Measurements from ENCODE around the gene IFT122.

Gene IFT122

GRCh38 chr3:129440618-129441190, 680 bp downstream of the IFT122 start:
- DNase-seq: no peak

GRCh38 chr3:129441215-129441614, 1.2 kb downstream of the IFT122 start:
- DNase-seq: no peak

GRCh38 chr3:129441782-129442181, 1.8 kb downstream of the IFT122 start:
- DNase-seq: peak in 1 of 2 experiments; percentile 27

GRCh38 chr3:129442486-129442885, 2.5 kb downstream of the IFT122 start:
- DNase-seq: no peak

GRCh38 chr3:129442947-129443346, 2.9 kb downstream of the IFT122 start:
- no peak for DNase-seq

- DNase-seq: peak; percentile 22 to 56
Measured at GRCh38 chr3:129445471-129445870, 5.4 kb downstream of the IFT122 start.

- no peak for DNase-seq
Measured at GRCh38 chr3:129446926-129447325, 6.9 kb downstream of the IFT122 start.

- no peak for DNase-seq
Measured at GRCh38 chr3:129448186-129448895, 8.3 kb downstream of the IFT122 start.

GRCh38 chr3:129449279-129450115, 9.5 kb downstream of the IFT122 start:
- DNase-seq: peak in 1 of 2 experiments; percentile 51

GRCh38 chr3:129453732-129454131, 13.7 kb downstream of the IFT122 start:
- DNase-seq: no peak

- no peak for DNase-seq
Measured at GRCh38 chr3:129460155-129460554, 20.1 kb downstream of the IFT122 start.

- no peak for DNase-seq
Measured at GRCh38 chr3:129460572-129460971, 20.5 kb downstream of the IFT122 start.

GRCh38 chr3:129461022-129461421, 21.0 kb downstream of the IFT122 start:
- no peak for DNase-seq

- DNase-seq: no peak
Measured at GRCh38 chr3:129461461-129462146, 21.6 kb downstream of the IFT122 start.

- DNase-seq: no peak
Measured at GRCh38 chr3:129462361-129462968, 22.4 kb downstream of the IFT122 start.

GRCh38 chr3:129463094-129463493, 23.1 kb downstream of the IFT122 start:
- DNase-seq: no peak

- DNase-seq: no peak
Measured at GRCh38 chr3:129463716-129464115, 23.7 kb downstream of the IFT122 start.

- DNase-seq: no peak
Measured at GRCh38 chr3:129467932-129468331, 27.9 kb downstream of the IFT122 start.

GRCh38 chr3:129469026-129469425, 29.0 kb downstream of the IFT122 start:
- no peak for DNase-seq

GRCh38 chr3:129470861-129471260, 30.8 kb downstream of the IFT122 start:
- no peak for DNase-seq

- no peak for DNase-seq
Measured at GRCh38 chr3:129473067-129473768, 33.2 kb downstream of the IFT122 start.

- DNase-seq: no peak
Measured at GRCh38 chr3:129473769-129474152, 33.7 kb downstream of the IFT122 start.

All from NCI-H524 (cell line).